A673 (cell line): Measurements from ENCODE around the gene PNPLA3. TPM values are rescaled to one million over a fixed set of nuclear protein-coding genes. Genes with fewer than 3 reads are reported as not detected.

Experiments used
- BruUV-seq: library from RNA; stranded (reverse); fragments of 400-500 nt; replicated peaks from 2 replicates; lab custom pipeline; 2021; lab: Mats Ljungman, UMichigan
- CTCF ChIA-PET: fragments of 300-600 bp; sonication (Branson Sonifier 250); formaldehyde crosslinking; loops from one replicate; lab custom pipeline; 2022; ENCODE audit warnings: antibody characterized with exemption; lab: Charles Lee
- POLR2A ChIA-PET: fragments of 300-600 bp; sonication (Branson Sonifier 250); formaldehyde crosslinking; loops from one replicate; lab custom pipeline; 2022; ENCODE audit warnings: antibody characterized with exemption; ENCODE audit not compliant: low non-redundant PET; lab: Charles Lee
- DNase-seq: peaks from one replicate; pipeline ENCODE4 v3.0.0-alpha.2; 2015; ENCODE audit warnings: low spot score
- H3K27ac ChIP-seq: fragments of 200-600 bp; sonication (generic); 2 replicates; pipeline ENCODE4 v1.5.1; 2016; ENCODE audit warnings: mixed run types, low read depth, mild to moderate bottlenecking, mixed read lengths, antibody characterized with exemption, low read length; ENCODE audit not compliant: poor library complexity, severe bottlenecking
- H3K27me3 ChIP-seq: fragments of 200-600 bp; sonication (generic); replicated peaks from 2 replicates; pipeline ENCODE4 v1.6.1; 2017; ENCODE audit warnings: mixed run types, low read depth, mild to moderate bottlenecking, mixed read lengths, antibody characterized with exemption, low read length; ENCODE audit not compliant: insufficient read depth, poor library complexity
- H3K36me3 ChIP-seq: fragments of 200-600 bp; sonication (generic); 2 replicates; pipeline ENCODE4 v1.6.1; 2016; ENCODE audit warnings: mixed run types, mild to moderate bottlenecking, mixed read lengths, antibody characterized with exemption, low read length; ENCODE audit not compliant: insufficient read depth, poor library complexity, severe bottlenecking
- H3K4me1 ChIP-seq: fragments of 200-600 bp; sonication (generic); 2 replicates; pipeline ENCODE4 v1.6.1; 2017; ENCODE audit warnings: mixed run types, mild to moderate bottlenecking, mixed read lengths, antibody characterized with exemption, low read length; ENCODE audit not compliant: insufficient read depth, poor library complexity, severe bottlenecking
- H3K4me3 ChIP-seq: fragments of 200-600 bp; sonication (generic); 2 replicates; pipeline ENCODE4 v1.5.1; 2016; ENCODE audit warnings: low read depth, mixed run types, mild to moderate bottlenecking, mixed read lengths, low read length; ENCODE audit not compliant: poor library complexity, severe bottlenecking
- H3K9me3 ChIP-seq: fragments of 200-600 bp; sonication (generic); 2 replicates; pipeline ENCODE4 v1.6.1; 2016; ENCODE audit warnings: mixed run types, low read depth, mild to moderate bottlenecking, mixed read lengths, antibody characterized with exemption, low read length; ENCODE audit not compliant: poor library complexity, severe bottlenecking
- CTCF ChIP-seq: fragments of 300-800, 200-600 bp; sonication (generic); conservative IDR thresholded peaks from 2 replicates; pipeline ENCODE4 v1.5.1; 2017; ENCODE audit warnings: low read depth, mild to moderate bottlenecking, antibody characterized with exemption, low read length, moderate library complexity, mixed read lengths
- EZH2 ChIP-seq: fragments of 200-600 bp; sonication (generic); IDR thresholded peaks from 2 replicates; pipeline ENCODE4 v1.6.1; 2017; ENCODE audit warnings: borderline replicate concordance, low read depth, mild to moderate bottlenecking, mixed read lengths, antibody characterized with exemption, low read length; ENCODE audit not compliant: poor library complexity, severe bottlenecking
- intact Hi-C: fragments of 100-400 bp; cut with micrococcal nuclease; formaldehyde crosslinking; loops from one replicate; pipeline ENCODE4 v1.10.0; 2022; ENCODE audit not compliant: unreplicated experiment
- total RNA-seq: library from RNA; stranded (reverse); gene quantifications from 2 replicates; pipeline ENCODE4 v1.2.3, GENCODE V29; 2021

Gene PNPLA3
- total RNA-seq, 1 experiment from 2014 or later, result 11.8 TPM

GRCh38 chr22:43885319-43885671 is 38.3 kb upstream of the PNPLA3 start:
- Histone ChIP-seq H3K27ac (no peak overlapping the region), H3K36me3 (no peaks in the 10 kb centered on the region), H3K9me3 (no peaks in the 10 kb centered on the region), H3K27me3 (peaks cover 27% of the 10 kb centered on the region), H3K4me3 (no peak overlapping the region), H3K4me1 (no peaks in the 10 kb centered on the region)
- BruUV-seq, result no TSS peak
- no peak for TF ChIP-seq EZH2
- TF ChIP-seq CTCF, result 0 out of 2 replicates have a peak, but pooled peaks have one; percentile 3
- DNase-seq, result no peak
- intact Hi-C loops, result loop anchor here (5.0 kb wide), 1 partner anchor 498 kb away; no protein-coding TSS in a partner anchor
- POLR2A ChIA-PET, result no interaction called here
- CTCF ChIA-PET, result interaction anchor here (0.6 to 1.3 kb wide), 6 partner anchors 11 to 223 kb away, joined by 3 to 12 read pairs (median 5); no protein-coding TSS in a partner anchor

- intact Hi-C loops, result loop anchor here (5.0 kb wide), 1 partner anchor 498 kb away; no protein-coding TSS in a partner anchor
- ChIA-PET CTCF (interaction anchor here (0.6 kb wide), 2 partner anchors 18 to 222 kb away, joined by 5 to 12 read pairs; no protein-coding TSS in a partner anchor), POLR2A (no interaction called here)
- peaks cover 31% of the 10 kb centered on the region for H3K27me3 ChIP-seq
- DNase-seq, result no peak
- no peaks in the 10 kb centered on the region for H3K36me3 ChIP-seq
- no peak overlapping the region for H3K4me3 ChIP-seq
- no peaks in the 10 kb centered on the region for H3K9me3 ChIP-seq
- H3K4me1 ChIP-seq, result no peaks in the 10 kb centered on the region
- H3K27ac ChIP-seq, result no peak overlapping the region
- BruUV-seq, result no TSS peak
- TF ChIP-seq EZH2, result no peak
- TF ChIP-seq CTCF, result no peak
These were observed 37.8 kb upstream of the PNPLA3 start for GRCh38 chr22:43885786-43886185.

GRCh38 chr22:43886231-43886630 is 37.4 kb upstream of the PNPLA3 start:
- DNase-seq, result no peak
- Histone ChIP-seq H3K27me3 (peaks cover 36% of the 10 kb centered on the region), H3K36me3 (no peaks in the 10 kb centered on the region), H3K4me3 (no peak overlapping the region), H3K9me3 (no peaks in the 10 kb centered on the region), H3K27ac (no peak overlapping the region), H3K4me1 (peaks cover under 1% of the 10 kb centered on the region)
- no TSS peak for BruUV-seq
- ChIA-PET POLR2A (no interaction called here), CTCF (no interaction called here)
- no peak for TF ChIP-seq EZH2
- TF ChIP-seq CTCF, result no peak
- intact Hi-C loops, result loop anchor here (5.0 kb wide), 1 partner anchor 499 kb away; no protein-coding TSS in a partner anchor
